PC-3 (cell line): ENCODE results near the gene CCDC178.

Experiments
- EZH2 ChIP-seq: fragments of 300-600 bp; sonication (generic); IDR thresholded peaks from one replicate; pipeline ENCODE4 v1.6.1; 2017; ENCODE audit warnings: antibody characterized with exemption, mild to moderate bottlenecking, low read length; ENCODE audit not compliant: unreplicated experiment
- EZH2phosphoT487 ChIP-seq: fragments of 300-600 bp; sonication (generic); IDR thresholded peaks from 2 replicates; pipeline ENCODE4 v1.6.1; 2018; ENCODE audit warnings: mild to moderate bottlenecking, antibody characterized with exemption, low read length, borderline replicate concordance
- TF ChIP-seq, protein P1 (sequence below): fragments of 300-600 bp; sonication (generic); conservative IDR thresholded peaks from 2 replicates; pipeline ENCODE4 v1.5.1; 2017; ENCODE audit warnings: antibody characterized with exemption, low read depth, mild to moderate bottlenecking, low read length

GRCh38 chr18:33201509-33201926, 239.0 kb downstream of the CCDC178 start:
- TF ChIP-seq, protein P1, sequence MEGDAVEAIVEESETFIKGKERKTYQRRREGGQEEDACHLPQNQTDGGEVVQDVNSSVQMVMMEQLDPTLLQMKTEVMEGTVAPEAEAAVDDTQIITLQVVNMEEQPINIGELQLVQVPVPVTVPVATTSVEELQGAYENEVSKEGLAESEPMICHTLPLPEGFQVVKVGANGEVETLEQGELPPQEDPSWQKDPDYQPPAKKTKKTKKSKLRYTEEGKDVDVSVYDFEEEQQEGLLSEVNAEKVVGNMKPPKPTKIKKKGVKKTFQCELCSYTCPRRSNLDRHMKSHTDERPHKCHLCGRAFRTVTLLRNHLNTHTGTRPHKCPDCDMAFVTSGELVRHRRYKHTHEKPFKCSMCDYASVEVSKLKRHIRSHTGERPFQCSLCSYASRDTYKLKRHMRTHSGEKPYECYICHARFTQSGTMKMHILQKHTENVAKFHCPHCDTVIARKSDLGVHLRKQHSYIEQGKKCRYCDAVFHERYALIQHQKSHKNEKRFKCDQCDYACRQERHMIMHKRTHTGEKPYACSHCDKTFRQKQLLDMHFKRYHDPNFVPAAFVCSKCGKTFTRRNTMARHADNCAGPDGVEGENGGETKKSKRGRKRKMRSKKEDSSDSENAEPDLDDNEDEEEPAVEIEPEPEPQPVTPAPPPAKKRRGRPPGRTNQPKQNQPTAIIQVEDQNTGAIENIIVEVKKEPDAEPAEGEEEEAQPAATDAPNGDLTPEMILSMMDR: peak; percentile 50
- TF ChIP-seq EZH2phosphoT487 (no peak), EZH2 (no peak)
